ENCODE results near the gene RHBDD1.

RHBDD1 gene

GRCh38 chr2:226953206-226953605 is 117.4 kb downstream of the RHBDD1 start:
- H3K4me3 Mint-ChIP-seq, result no peak overlapping the region
- no peaks in the 10 kb centered on the region for H3K27me3 Mint-ChIP-seq
- H3K4me1 Mint-ChIP-seq, result peaks cover 33% of the 10 kb centered on the region
- H3K36me3 Mint-ChIP-seq, result peaks cover 62% of the 10 kb centered on the region
- no peak for ATAC-seq
- no peak overlapping the region for H3K27ac Mint-ChIP-seq
- peaks cover 2% of the 10 kb centered on the region for H3K9me3 Mint-ChIP-seq

- peaks cover 33% of the 10 kb centered on the region for H3K4me1 Mint-ChIP-seq
- H3K9me3 Mint-ChIP-seq, result peaks cover 3% of the 10 kb centered on the region
- no peaks in the 10 kb centered on the region for H3K27me3 Mint-ChIP-seq
- H3K36me3 Mint-ChIP-seq, result peaks cover 63% of the 10 kb centered on the region
- no peak for ATAC-seq
- H3K4me3 Mint-ChIP-seq, result no peak overlapping the region
- no peak overlapping the region for H3K27ac Mint-ChIP-seq
These were observed 118.0 kb downstream of the RHBDD1 start for GRCh38 chr2:226953826-226954225.

DNA sequence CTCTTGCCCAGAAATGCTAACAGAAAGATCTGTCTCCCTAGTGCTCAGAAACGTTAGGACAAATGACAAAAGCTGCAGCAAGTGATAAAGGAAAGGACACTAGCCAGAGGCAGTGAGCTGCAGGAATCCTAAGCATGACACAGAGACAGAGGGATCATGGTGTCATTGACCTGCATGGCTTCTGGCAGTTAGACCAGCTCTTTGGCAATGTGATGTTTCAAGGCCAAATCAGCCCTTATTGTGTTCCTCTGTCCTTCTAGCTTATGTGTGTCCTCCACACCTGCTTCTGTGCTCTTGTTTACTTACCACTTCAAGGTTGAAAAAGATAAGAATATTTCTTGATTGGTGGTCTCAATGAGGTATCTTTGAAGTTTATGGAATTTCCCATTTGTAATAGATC is 120.8 kb downstream of the RHBDD1 start:
- no peak for ATAC-seq
- Mint-ChIP-seq H3K4me3 (no peak overlapping the region), H3K27ac (no peak overlapping the region), H3K4me1 (peaks cover 14% of the 10 kb centered on the region), H3K9me3 (peaks cover 5% of the 10 kb centered on the region), H3K27me3 (no peaks in the 10 kb centered on the region), H3K36me3 (peaks cover 59% of the 10 kb centered on the region)

- Mint-ChIP-seq H3K9me3 (peaks cover 5% of the 10 kb centered on the region), H3K27me3 (no peaks in the 10 kb centered on the region), H3K36me3 (peaks cover 51% of the 10 kb centered on the region), H3K4me3 (no peak overlapping the region), H3K4me1 (peaks cover 5% of the 10 kb centered on the region), H3K27ac (no peak overlapping the region)
- no peak for ATAC-seq
These were observed 123.6 kb downstream of the RHBDD1 start for GRCh38 chr2:226959418-226959817.

DNA sequence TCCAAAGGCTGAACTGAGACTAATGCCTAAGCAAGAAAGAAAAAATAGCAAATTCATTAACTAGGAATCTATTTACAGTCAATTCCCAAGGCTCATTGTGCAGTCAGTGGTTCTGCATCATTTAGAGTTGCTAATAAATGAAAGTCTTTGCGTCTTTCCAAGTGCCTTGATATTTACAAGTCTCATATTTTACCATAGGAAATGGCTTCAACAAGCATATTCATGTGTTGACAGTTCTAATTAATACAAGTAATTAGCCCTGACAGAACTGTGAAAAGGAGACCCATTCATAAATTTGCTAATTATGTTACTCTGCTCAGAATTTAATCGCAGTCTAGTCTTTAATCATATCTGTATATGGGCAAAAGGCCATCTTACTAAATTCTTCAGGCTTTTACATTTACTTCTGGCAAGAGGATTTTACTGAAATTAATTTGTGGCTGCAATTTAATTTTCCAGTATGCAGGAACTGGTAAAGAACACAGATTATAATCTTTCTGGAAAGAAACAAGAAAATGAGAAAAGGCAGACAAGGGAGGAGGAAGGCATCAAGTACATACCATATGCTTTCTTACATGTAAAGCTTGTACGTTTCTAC is 126.4 kb downstream of the RHBDD1 start:
- Mint-ChIP-seq H3K4me3 (no peak overlapping the region), H3K4me1 (no peaks in the 10 kb centered on the region), H3K27me3 (no peaks in the 10 kb centered on the region), H3K9me3 (peaks cover 5% of the 10 kb centered on the region), H3K36me3 (peaks cover 25% of the 10 kb centered on the region), H3K27ac (no peak overlapping the region)
- no peak for ATAC-seq

GRCh38 chr2:226963528-226963927 is 127.7 kb downstream of the RHBDD1 start:
- Mint-ChIP-seq H3K36me3 (peaks cover 15% of the 10 kb centered on the region), H3K27me3 (no peaks in the 10 kb centered on the region), H3K4me3 (no peak overlapping the region), H3K27ac (no peak overlapping the region), H3K4me1 (no peaks in the 10 kb centered on the region), H3K9me3 (peaks cover 2% of the 10 kb centered on the region)
- no peak for ATAC-seq

DNA sequence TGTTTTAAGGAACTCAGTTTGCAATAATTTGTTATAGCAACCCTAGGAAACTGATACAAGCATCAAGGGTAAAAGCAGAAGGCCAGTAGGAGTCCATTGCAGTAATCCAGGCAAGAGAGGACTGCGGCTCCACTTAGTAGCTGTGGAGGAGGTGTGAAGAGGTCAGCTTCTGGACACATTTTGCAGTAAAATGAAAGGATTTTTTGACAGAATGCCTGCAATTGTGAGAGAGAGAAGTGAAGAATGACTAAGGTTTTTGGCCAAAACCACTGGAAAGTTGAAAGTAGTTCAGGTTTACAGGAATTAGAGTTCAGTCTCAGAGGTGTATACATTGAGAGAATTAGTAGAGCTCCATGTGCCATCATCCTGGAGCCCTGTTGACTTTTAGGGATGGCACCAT is 129.5 kb downstream of the RHBDD1 start:
- Mint-ChIP-seq H3K27ac (no peak overlapping the region), H3K27me3 (no peaks in the 10 kb centered on the region), H3K36me3 (no peaks in the 10 kb centered on the region), H3K4me3 (no peak overlapping the region), H3K4me1 (peaks cover 10% of the 10 kb centered on the region), H3K9me3 (no peaks in the 10 kb centered on the region)
- ATAC-seq, result no peak

GRCh38 chr2:226969417-226970080 is 133.7 kb downstream of the RHBDD1 start:
- Mint-ChIP-seq H3K27me3 (no peaks in the 10 kb centered on the region), H3K27ac (peak overlapping the region; percentile 85), H3K4me1 (peaks cover 29% of the 10 kb centered on the region), H3K36me3 (peaks cover 18% of the 10 kb centered on the region), H3K9me3 (no peaks in the 10 kb centered on the region), H3K4me3 (no peak overlapping the region)
- ATAC-seq, result no peak

DNA sequence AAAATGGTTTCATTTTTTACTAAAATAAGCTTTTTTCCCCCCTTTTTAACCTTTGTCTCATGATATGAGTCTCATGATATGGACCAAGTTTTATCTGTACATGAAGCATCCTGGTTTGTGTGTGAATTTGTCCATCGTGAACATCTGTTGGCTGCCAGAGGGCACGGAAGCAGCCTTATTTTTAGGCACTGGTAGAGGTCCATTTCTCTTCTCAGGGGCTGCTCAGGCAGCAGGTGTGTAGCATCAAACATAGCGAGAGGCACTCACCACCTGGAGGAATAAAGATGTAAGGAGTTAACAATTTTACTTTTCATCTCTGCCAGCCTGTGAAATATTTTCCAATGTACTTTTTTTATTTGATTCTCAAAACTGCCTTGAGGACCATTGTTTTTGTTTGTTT is 134.5 kb downstream of the RHBDD1 start:
- Mint-ChIP-seq H3K27ac (peak overlapping the region; percentile 85), H3K4me1 (peaks cover 29% of the 10 kb centered on the region), H3K27me3 (no peaks in the 10 kb centered on the region), H3K36me3 (peaks cover 18% of the 10 kb centered on the region), H3K9me3 (no peaks in the 10 kb centered on the region), H3K4me3 (peak overlapping the region; percentile 75)
- no peak for ATAC-seq

- peak overlapping the region; percentile 85 for H3K27ac Mint-ChIP-seq
- ATAC-seq, result peak; percentile 72
- no peaks in the 10 kb centered on the region for H3K27me3 Mint-ChIP-seq
- no peaks in the 10 kb centered on the region for H3K9me3 Mint-ChIP-seq
- H3K36me3 Mint-ChIP-seq, result peaks cover 19% of the 10 kb centered on the region
- peaks cover 29% of the 10 kb centered on the region for H3K4me1 Mint-ChIP-seq
- peak overlapping the region; percentile 75 for H3K4me3 Mint-ChIP-seq
These were observed 135.2 kb downstream of the RHBDD1 start for GRCh38 chr2:226971084-226971483.

DNA sequence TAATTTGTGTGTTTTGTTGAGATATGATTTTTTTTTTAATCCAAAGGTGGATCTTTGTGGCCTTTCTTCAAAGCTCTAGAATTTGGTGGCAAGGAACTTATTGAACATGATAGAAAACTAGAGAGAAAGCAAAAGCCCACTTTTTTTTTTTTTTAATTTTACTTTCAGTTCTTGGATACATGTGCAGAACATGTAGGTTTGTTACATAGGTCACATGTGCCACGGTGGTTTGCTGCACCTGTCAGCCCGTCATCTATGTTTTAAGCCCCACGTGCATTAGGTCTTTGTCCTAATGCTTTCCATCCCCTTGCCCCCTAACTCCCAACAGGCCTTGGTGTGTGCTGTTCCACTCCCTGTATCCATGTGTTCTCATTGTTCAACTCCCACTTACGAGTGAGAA is 135.9 kb downstream of the RHBDD1 start:
- H3K9me3 Mint-ChIP-seq, result no peaks in the 10 kb centered on the region
- ATAC-seq, result no peak
- peak overlapping the region; percentile 85 for H3K27ac Mint-ChIP-seq
- H3K4me3 Mint-ChIP-seq, result peak overlapping the region; percentile 45
- peaks cover 24% of the 10 kb centered on the region for H3K36me3 Mint-ChIP-seq
- no peaks in the 10 kb centered on the region for H3K27me3 Mint-ChIP-seq
- H3K4me1 Mint-ChIP-seq, result peaks cover 29% of the 10 kb centered on the region

GRCh38 chr2:226973816-226974215 is 138.0 kb downstream of the RHBDD1 start:
- no peaks in the 10 kb centered on the region for H3K9me3 Mint-ChIP-seq
- H3K27ac Mint-ChIP-seq, result no peak overlapping the region
- no peak overlapping the region for H3K4me3 Mint-ChIP-seq
- no peak for ATAC-seq
- peaks cover 30% of the 10 kb centered on the region for H3K36me3 Mint-ChIP-seq
- peaks cover 29% of the 10 kb centered on the region for H3K4me1 Mint-ChIP-seq
- no peaks in the 10 kb centered on the region for H3K27me3 Mint-ChIP-seq

- no peaks in the 10 kb centered on the region for H3K9me3 Mint-ChIP-seq
- peaks cover 25% of the 10 kb centered on the region for H3K36me3 Mint-ChIP-seq
- no peaks in the 10 kb centered on the region for H3K27me3 Mint-ChIP-seq
- no peak overlapping the region for H3K27ac Mint-ChIP-seq
- ATAC-seq, result no peak
- H3K4me3 Mint-ChIP-seq, result no peak overlapping the region
- no peaks in the 10 kb centered on the region for H3K4me1 Mint-ChIP-seq
These were observed 141.9 kb downstream of the RHBDD1 start for GRCh38 chr2:226977775-226978190.

- no peak overlapping the region for H3K27ac Mint-ChIP-seq
- no peaks in the 10 kb centered on the region for H3K27me3 Mint-ChIP-seq
- H3K9me3 Mint-ChIP-seq, result no peaks in the 10 kb centered on the region
These were observed 142.4 kb downstream of the RHBDD1 start for GRCh38 chr2:226978300-226978699.

GRCh38 chr2:226979004-226979403 is 143.2 kb downstream of the RHBDD1 start:
- peaks cover 6% of the 10 kb centered on the region for H3K4me1 Mint-ChIP-seq
- no peaks in the 10 kb centered on the region for H3K27me3 Mint-ChIP-seq
- peaks cover 13% of the 10 kb centered on the region for H3K36me3 Mint-ChIP-seq
- ATAC-seq, result no peak
- H3K4me3 Mint-ChIP-seq, result no peak overlapping the region
- H3K27ac Mint-ChIP-seq, result no peak overlapping the region
- no peaks in the 10 kb centered on the region for H3K9me3 Mint-ChIP-seq

More at GRCh38 chr2:226978300-226978699, 142.4 kb downstream of the RHBDD1 start:
- no peak for ATAC-seq
- peaks cover 19% of the 10 kb centered on the region for H3K36me3 Mint-ChIP-seq
- H3K4me1 Mint-ChIP-seq, result no peaks in the 10 kb centered on the region
- H3K4me3 Mint-ChIP-seq, result no peak overlapping the region

DNA sequence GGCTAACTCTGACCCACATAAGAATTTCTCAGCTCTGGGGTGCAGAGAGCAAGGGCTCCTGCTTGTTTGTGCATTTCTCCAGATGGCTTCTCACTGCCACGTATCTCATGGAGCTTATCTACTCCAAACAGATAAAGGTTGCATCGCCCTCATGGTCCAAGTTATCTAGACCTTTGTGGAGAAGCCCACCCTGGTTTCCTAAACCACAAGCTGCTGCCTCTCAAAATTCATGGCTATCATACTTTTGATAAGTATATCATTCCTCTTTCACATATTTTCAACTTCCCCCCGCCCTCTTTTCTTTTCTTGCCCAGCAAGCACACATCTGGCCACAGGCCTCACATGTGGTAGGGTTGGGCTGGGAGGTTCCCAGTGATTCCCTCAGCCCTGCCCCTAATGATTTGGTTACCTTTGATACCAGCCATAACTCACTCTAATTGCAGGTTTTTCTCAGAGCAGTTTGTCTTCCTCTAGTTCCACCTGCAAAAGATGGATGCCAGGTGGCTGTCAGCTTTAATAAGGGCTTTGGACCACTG is 146.0 kb downstream of the RHBDD1 start:
- peak overlapping the region; percentile 25 for H3K27ac Mint-ChIP-seq
- peaks cover 20% of the 10 kb centered on the region for H3K4me1 Mint-ChIP-seq
- H3K9me3 Mint-ChIP-seq, result no peaks in the 10 kb centered on the region
- H3K4me3 Mint-ChIP-seq, result no peak overlapping the region
- peaks cover 19% of the 10 kb centered on the region for H3K36me3 Mint-ChIP-seq
- H3K27me3 Mint-ChIP-seq, result no peaks in the 10 kb centered on the region
- ATAC-seq, result no peak

All from stimulated activated memory B cell treated with anti-CD40 and anti-IgM and Interleukin-4, amounts not matched to agents 10 μg/mL and 1 μg/mL and 100 μg/mL, for 72 hours (primary cell).